Measurements from ENCODE around the gene SETD6.

DNA sequence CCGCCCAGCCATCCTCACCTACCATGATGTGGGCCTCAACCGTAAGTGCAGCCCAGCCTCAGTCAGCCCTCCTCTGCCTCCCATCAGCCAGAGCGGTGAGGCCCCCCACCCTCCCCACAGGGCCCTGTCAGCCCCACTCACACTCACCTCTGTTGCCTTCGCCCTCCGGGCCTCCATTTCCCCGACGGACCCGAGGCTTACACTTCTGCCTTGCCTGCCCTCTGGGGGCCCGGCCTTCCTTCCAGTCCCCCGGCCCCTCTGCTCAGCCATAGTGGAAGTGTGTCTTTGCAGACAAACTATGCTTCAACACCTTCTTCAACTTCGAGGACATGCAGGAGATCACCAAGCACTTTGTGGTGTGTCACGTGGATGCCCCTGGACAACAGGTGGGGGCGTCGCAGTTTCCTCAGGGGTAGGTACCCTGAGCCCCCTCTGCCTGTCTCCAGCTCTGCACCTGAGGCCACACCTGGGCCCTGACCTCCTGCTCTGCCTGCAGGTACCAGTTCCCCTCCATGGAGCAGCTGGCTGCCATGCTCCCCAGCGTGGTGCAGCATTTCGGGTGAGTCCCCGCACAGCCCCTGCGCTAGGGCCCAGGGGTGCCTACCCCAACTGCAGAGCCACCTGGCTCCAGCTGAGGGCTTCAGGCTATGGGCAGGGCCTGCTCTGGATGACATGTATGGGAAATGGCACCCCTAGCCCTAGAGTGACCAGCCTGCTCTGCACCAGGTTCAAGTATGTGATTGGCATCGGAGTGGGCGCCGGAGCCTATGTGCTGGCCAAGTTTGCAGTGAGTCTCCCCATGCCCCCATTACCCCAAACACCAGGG is 11.2 kb upstream of the SETD6 start:
- no peak for TF ChIP-seq EZH2phosphoT487 (IDR thresholded peaks at IDR 0.05; ENCODE audit: low read depth)
- TF ChIP-seq, protein P1, sequence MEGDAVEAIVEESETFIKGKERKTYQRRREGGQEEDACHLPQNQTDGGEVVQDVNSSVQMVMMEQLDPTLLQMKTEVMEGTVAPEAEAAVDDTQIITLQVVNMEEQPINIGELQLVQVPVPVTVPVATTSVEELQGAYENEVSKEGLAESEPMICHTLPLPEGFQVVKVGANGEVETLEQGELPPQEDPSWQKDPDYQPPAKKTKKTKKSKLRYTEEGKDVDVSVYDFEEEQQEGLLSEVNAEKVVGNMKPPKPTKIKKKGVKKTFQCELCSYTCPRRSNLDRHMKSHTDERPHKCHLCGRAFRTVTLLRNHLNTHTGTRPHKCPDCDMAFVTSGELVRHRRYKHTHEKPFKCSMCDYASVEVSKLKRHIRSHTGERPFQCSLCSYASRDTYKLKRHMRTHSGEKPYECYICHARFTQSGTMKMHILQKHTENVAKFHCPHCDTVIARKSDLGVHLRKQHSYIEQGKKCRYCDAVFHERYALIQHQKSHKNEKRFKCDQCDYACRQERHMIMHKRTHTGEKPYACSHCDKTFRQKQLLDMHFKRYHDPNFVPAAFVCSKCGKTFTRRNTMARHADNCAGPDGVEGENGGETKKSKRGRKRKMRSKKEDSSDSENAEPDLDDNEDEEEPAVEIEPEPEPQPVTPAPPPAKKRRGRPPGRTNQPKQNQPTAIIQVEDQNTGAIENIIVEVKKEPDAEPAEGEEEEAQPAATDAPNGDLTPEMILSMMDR (IDR thresholded peaks at IDR 0.05; ENCODE audit: low read depth, low read length), result no peak
